ENCODE measurements around the gene GMEB1.

- TF ChIP-seq EP300 (conservative IDR thresholded peaks at IDR 0.05; ENCODE audit: poor library complexity, severe bottlenecking) (no peak), CTCF (IDR thresholded peaks at IDR 0.05; ENCODE audit: poor library complexity, severe bottlenecking) (no peak), POLR2AphosphoS5 (IDR thresholded peaks at IDR 0.05) (no peak)
Observed at GRCh38 chr1:28761189-28761588, 92.6 kb downstream of the GMEB1 start.
